ENCODE data around the gene NATD1. TPM values are rescaled to one million over a fixed set of nuclear protein-coding genes. Genes with fewer than 3 reads are reported as not detected.

The NATD1 gene
- polyA plus RNA-seq, 2 of the 4 experiments (the other 2 are of a cell fraction) = 1.1 to 1.6 TPM

DNA sequence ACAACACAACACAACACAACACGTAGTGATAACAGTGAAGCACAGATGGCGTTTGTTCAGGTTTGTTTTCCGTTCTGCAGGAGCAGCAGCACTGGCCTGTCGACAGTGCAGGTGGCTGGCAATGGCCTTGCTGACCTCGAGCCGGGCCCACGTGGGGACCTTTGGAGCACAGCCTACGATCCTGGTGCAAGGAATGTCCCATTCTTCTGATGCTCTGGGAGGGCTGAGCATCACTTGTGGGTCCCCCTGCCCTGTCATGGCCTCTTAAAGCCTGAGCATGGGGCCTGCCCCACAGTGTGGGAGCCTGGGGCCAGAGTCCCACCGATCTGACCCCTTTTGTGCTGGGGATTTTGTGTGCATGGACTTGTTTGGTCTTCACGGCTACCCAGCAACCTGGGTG, 38.1 kb upstream of the NATD1 start:
- no peak overlapping the region for H3K4me3 ChIP-seq
- H3K27ac ChIP-seq = no peak overlapping the region
- WGBS (ENCODE audit: missing lambda C conversion rate) = 54% methylated on average over 10 of the region's 10 CpGs
- FAIRE-seq (no peak), ATAC-seq (no peak), DNase-seq (ENCODE audit: low read depth in 1 of 2, low spot score in 1 of 2) (no peak)
- peaks cover 34% of the 10 kb centered on the region for H3K4me1 ChIP-seq
- H3K4me2 ChIP-seq = no peak overlapping the region
- ChIA-PET POLR2A (no interaction called here), CTCF (interaction anchor here (2.1 kb wide), 1 partner anchor 12 kb away, joined by 20 read pairs; no protein-coding TSS in a partner anchor)
- no peaks in the 10 kb centered on the region for H3K9me3 ChIP-seq
- TF ChIP-seq, protein P1, sequence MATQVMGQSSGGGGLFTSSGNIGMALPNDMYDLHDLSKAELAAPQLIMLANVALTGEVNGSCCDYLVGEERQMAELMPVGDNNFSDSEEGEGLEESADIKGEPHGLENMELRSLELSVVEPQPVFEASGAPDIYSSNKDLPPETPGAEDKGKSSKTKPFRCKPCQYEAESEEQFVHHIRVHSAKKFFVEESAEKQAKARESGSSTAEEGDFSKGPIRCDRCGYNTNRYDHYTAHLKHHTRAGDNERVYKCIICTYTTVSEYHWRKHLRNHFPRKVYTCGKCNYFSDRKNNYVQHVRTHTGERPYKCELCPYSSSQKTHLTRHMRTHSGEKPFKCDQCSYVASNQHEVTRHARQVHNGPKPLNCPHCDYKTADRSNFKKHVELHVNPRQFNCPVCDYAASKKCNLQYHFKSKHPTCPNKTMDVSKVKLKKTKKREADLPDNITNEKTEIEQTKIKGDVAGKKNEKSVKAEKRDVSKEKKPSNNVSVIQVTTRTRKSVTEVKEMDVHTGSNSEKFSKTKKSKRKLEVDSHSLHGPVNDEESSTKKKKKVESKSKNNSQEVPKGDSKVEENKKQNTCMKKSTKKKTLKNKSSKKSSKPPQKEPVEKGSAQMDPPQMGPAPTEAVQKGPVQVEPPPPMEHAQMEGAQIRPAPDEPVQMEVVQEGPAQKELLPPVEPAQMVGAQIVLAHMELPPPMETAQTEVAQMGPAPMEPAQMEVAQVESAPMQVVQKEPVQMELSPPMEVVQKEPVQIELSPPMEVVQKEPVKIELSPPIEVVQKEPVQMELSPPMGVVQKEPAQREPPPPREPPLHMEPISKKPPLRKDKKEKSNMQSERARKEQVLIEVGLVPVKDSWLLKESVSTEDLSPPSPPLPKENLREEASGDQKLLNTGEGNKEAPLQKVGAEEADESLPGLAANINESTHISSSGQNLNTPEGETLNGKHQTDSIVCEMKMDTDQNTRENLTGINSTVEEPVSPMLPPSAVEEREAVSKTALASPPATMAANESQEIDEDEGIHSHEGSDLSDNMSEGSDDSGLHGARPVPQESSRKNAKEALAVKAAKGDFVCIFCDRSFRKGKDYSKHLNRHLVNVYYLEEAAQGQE (IDR thresholded peaks at IDR 0.05) = no peak
- no peak for TF ChIP-seq CEBPB (IDR thresholded peaks at IDR 0.05)
- TF ChIP-seq, protein P2, sequence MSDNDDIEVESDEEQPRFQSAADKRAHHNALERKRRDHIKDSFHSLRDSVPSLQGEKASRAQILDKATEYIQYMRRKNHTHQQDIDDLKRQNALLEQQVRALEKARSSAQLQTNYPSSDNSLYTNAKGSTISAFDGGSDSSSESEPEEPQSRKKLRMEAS (IDR thresholded peaks at IDR 0.05) = no peak
- no peak for TF ChIP-seq CBX2 (IDR thresholded peaks at IDR 0.05; ENCODE audit: borderline replicate concordance, low read depth)
- TF ChIP-seq, protein P3, sequence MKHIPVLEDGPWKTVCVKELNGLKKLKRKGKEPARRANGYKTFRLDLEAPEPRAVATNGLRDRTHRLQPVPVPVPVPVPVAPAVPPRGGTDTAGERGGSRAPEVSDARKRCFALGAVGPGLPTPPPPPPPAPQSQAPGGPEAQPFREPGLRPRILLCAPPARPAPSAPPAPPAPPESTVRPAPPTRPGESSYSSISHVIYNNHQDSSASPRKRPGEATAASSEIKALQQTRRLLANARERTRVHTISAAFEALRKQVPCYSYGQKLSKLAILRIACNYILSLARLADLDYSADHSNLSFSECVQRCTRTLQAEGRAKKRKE (CRISPR knock-in tag; IDR thresholded peaks at IDR 0.05; ENCODE audit: low read depth) = no peak
- TF ChIP-seq HEYL (CRISPR knock-in tag; IDR thresholded peaks at IDR 0.05) = no peak
- no peak for TF ChIP-seq RARB (CRISPR knock-in tag; IDR thresholded peaks at IDR 0.05)
- no peak for TF ChIP-seq ZC3H11A (IDR thresholded peaks at IDR 0.05)
- TF ChIP-seq, protein P4, sequence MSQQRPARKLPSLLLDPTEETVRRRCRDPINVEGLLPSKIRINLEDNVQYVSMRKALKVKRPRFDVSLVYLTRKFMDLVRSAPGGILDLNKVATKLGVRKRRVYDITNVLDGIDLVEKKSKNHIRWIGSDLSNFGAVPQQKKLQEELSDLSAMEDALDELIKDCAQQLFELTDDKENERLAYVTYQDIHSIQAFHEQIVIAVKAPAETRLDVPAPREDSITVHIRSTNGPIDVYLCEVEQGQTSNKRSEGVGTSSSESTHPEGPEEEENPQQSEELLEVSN (IDR thresholded peaks at IDR 0.05; ENCODE audit: borderline replicate concordance, low read depth) = no peak
- no peak for TF ChIP-seq TP53 (CRISPR knock-in tag; IDR thresholded peaks at IDR 0.05)
- no peak for TF ChIP-seq ZSCAN20 (CRISPR knock-in tag; IDR thresholded peaks at IDR 0.05)
- TF ChIP-seq NR3C1 (IDR thresholded peaks at IDR 0.05) = no peak
- no peak for TF ChIP-seq CBX8 (IDR thresholded peaks at IDR 0.05)
- TF ChIP-seq, protein P5, sequence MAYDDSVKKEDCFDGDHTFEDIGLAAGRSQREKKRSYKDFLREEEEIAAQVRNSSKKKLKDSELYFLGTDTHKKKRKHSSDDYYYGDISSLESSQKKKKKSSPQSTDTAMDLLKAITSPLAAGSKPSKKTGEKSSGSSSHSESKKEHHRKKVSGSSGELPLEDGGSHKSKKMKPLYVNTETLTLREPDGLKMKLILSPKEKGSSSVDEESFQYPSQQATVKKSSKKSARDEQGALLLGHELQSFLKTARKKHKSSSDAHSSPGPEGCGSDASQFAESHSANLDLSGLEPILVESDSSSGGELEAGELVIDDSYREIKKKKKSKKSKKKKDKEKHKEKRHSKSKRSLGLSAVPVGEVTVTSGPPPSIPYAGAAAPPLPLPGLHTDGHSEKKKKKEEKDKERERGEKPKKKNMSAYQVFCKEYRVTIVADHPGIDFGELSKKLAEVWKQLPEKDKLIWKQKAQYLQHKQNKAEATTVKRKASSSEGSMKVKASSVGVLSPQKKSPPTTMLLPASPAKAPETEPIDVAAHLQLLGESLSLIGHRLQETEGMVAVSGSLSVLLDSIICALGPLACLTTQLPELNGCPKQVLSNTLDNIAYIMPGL (CRISPR knock-in tag; IDR thresholded peaks at IDR 0.05; ENCODE audit: borderline replicate concordance) = no peak
- TF ChIP-seq, protein P6, sequence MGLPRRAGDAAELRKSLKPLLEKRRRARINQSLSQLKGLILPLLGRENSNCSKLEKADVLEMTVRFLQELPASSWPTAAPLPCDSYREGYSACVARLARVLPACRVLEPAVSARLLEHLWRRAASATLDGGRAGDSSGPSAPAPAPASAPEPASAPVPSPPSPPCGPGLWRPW (IDR thresholded peaks at IDR 0.05) = no peak

DNA sequence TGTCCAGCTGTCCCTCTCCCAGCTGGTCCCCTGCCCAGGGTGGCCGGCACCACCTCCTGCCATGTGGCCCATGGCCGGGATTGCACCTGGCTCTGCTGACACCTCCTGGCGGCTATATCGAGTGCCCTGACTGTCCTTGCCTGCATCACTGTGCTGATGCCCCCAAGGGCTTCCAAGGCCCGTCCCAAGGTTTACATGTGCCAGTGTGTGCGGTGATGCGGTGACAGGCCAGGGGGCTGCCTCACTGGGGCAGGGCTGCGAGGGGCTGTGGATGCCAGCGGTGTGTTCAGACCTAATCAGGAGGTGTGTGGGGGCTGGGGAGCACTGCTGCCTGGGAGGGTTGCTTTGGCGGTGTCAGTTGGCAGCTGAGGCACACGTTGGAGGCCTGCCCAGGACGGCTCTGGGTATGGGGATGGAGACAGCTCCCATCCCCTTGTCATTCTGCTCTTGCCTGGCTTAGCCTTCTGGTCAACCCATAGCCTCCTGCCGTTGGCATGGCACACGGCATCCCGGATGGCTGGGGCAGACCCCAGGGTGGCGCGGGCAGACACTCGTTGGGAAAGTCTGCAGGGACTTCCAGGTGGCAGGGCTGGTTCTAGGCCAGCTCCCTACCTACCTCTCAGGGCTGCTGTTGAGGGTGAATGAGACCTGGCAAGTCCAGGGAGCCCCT, 36.8 kb upstream of the NATD1 start:
- FAIRE-seq = no peak
- WGBS (ENCODE audit: missing lambda C conversion rate) = 81% methylated on average over 15 of the region's 18 CpGs
- POLR2A ChIA-PET = no interaction called here

More for the DNA sequence above, 36.8 kb upstream of the NATD1 start:
- H3K27ac ChIP-seq = peak overlapping the region; percentile 78 to 89; a peak in 4 of 6 replicates
- TF ChIP-seq FOSB (CRISPR knock-in tag; IDR thresholded peaks at IDR 0.05) (no peak), CBX8 (IDR thresholded peaks at IDR 0.05) (no peak), NR3C1 (IDR thresholded peaks at IDR 0.05) (no peak), RAD21 (conservative IDR thresholded peaks at IDR 0.05 in 1 of 2, IDR thresholded peaks at IDR 0.05 in 1 of 2) (no peak), RFX5 (IDR thresholded peaks at IDR 0.05) (no peak), MAZ (IDR thresholded peaks at IDR 0.05; ENCODE audit: borderline replicate concordance, low read depth, low read length) (no peak)
- TF ChIP-seq, protein P7, sequence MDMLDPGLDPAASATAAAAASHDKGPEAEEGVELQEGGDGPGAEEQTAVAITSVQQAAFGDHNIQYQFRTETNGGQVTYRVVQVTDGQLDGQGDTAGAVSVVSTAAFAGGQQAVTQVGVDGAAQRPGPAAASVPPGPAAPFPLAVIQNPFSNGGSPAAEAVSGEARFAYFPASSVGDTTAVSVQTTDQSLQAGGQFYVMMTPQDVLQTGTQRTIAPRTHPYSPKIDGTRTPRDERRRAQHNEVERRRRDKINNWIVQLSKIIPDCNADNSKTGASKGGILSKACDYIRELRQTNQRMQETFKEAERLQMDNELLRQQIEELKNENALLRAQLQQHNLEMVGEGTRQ (IDR thresholded peaks at IDR 0.05) = no peak
- no peak for ATAC-seq
- H3K4me2 ChIP-seq = peak overlapping the region; percentile 1; the same call in 1 of the 3 replicates
- no peak overlapping the region for H3K4me3 ChIP-seq
- CTCF ChIA-PET = interaction anchor here (0.6 to 2.5 kb wide), 5 partner anchors 11 to 223 kb away, joined by 3 to 20 read pairs (median 4); no protein-coding TSS in a partner anchor
- H3K4me1 ChIP-seq = peaks cover 34% of the 10 kb centered on the region
- DNase-seq (ENCODE audit: low read depth in 1 of 2, low spot score in 1 of 2) = no peak
- no peaks in the 10 kb centered on the region for H3K9me3 ChIP-seq

Data from A549 (cell line).